Tibial nerve (tissue), 4 donors: ENCODE measurements around the gene THBS3.
A peak's percentile ranks its signal among the peaks of the same experiment; 100 is the strongest.

Experiments used
- CTCF ChIP-seq, 5 experiments: fragments of 200-600 bp in 3 of 5; fragments of 450-650 bp in 2 of 5; sonication (generic) in 3 of 5; IDR thresholded peaks; one replicate each; pipeline ENCODE4 v1.5.1; 2016 to 2019; ENCODE audit warnings: antibody characterized with exemption in 5 of 5, mild to moderate bottlenecking in 3 of 5, moderate library complexity in 2 of 5
- EP300 ChIP-seq, 2 donors: sonication (generic); formaldehyde crosslinking; IDR thresholded peaks; one replicate each; pipeline ENCODE4 v1.6.1; 2017; ENCODE audit warnings: antibody characterized with exemption in 2 of 2, mild to moderate bottlenecking in 1 of 2
- POLR2A ChIP-seq, 2 donors: fragments of 450-650 bp; IDR thresholded peaks; one replicate each; pipeline ENCODE4 v1.6.1; 2017; ENCODE audit warnings: antibody characterized with exemption in 2 of 2, mild to moderate bottlenecking in 2 of 2, moderate library complexity in 2 of 2

DNA sequence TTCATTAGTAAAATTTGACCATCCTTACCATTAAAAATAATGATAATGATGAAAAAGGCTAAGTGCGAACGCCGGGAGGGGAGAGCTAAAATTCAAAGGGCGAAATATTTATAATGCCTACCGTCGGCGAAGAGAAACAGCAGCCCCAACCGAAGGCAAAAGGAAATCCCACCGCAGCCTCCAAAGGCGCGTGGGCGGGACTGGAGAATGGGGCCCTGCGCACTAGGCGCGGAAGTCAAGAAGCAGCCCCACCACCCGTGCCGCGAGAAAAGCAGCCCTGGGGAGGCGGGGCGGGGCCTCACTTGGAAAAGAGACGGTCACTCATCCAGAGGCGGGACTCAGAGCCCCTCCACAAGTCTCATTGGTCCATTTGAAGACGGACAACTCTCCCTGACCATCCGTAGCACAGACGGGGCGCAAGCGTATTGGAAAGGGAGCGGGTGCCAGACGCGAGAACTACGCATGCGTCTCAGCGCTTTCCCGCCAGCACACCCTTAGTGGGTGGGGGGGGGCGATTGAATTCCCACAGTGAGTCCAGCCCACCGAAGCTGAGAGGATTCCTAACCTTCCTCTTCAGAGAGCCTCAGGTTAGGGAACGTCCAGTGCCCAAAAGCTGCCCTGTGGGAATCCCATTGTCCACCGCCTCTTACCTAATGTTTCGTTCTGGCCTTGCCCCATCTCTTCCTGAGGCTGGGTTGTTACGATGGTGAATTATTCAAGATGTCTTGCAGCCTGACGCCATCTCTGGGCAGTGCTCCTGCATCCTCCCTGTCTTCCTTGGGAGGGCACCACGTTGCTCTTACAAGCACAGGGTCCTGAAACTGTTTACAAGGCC, 19.8 kb upstream of the THBS3 start:
- TF ChIP-seq CTCF (IDR thresholded peaks at IDR 0.05) (no peak), POLR2A (IDR thresholded peaks at IDR 0.05) (peak; percentile 19 to 74), EP300 (IDR thresholded peaks at IDR 0.05) (peak; percentile 75 to 88)
